Measurements from ENCODE around the gene BTBD1.
"Not testable (repeated sequence)": the region's sequence is repeated elsewhere in the genome, so short reads cannot be mapped to it uniquely, and the experiment has no call there.

The BTBD1 gene

DNA sequence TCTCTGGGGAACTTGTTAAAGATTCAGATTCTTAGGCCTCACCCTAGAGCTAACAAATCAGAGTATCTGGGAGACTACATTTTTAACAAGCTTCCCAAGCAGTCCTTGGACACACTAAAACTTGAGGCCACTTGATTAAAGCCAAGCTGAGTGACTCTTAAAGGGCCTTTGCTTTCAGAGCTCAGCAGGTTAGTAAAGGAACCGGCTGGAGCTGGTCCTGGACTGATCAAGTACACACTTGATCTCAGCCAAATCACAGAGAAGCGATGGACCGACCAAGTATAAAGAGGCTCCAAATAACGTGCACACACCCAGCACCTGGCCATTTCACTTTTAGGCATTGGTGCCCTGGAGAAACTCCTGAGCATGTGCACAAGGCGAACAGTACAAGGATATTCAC is 27.5 kb upstream of the BTBD1 start:
- DNase-seq (ENCODE audit: low read depth in 2 of 2) = no peak

DNA sequence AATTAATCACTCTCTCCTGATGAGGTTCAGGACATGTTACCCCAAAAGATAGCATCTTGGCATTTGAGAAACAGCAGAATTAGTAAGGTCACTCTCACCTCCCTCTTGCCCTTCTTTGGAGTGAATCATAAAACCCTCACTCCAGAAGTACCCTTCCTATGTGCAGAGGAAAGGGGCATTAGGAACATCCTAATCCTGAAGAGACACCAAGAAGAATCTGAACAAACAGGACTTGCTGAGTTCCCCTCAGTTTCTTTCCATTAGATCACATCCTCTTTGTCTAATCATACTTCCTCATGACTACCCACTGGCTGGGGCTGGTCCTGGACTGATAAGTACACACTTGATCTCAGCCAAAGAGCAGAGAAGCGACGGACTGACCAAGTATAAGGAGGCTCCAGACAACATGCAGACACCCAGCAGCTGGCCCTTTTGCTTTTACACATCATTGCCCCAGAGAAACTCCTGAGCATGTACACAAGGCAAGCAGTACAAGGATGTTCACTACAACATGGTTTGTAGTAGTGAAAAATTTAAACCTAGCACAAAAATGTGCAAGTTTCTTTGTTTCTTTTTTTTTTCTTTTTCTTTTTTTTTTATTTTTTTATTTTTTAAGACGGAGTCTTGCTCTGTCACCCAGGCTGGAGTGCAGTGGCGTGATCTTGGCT is 25.4 kb upstream of the BTBD1 start:
- DNase-seq (ENCODE audit: low read depth in 2 of 2) = no peak

DNA sequence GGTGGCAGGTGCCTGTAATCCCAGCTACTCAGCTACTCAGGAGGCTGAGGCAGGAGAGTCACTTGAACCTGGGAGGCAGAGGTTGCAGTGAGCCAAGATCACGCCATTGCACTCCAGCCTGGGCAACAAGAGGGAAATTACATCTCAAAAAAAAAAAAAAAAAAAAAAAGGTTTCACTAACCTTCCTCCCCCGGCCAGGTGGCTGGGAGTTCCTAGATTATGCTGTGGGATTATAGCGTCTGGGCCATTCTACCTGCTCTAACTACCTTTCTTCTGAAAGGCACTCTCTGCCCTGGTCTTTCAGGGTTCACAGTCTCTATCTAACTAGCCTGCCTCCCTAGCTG is 24.9 kb upstream of the BTBD1 start:
- not testable (repeated sequence) for DNase-seq (ENCODE audit: low read depth in 2 of 2)

DNA sequence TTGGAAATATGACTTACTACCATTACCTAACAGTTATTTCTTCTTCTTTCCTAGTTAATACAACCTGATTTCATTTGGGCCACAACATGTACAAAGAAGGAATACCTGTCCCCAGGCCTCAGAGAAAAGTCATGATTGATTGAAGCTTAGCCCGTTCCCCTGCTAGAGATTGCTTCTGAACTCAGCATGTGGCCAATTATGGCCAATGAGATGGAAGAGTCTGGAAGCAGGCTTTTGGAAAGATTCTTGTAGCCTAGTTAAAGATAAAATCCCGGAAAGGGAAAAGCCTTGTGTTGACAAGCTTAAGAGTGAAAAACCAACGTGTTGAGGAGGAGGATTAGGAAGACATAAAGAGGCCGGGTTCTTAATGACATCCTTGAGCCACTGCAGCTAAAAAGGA is 23.4 kb upstream of the BTBD1 start:
- no peak for DNase-seq (ENCODE audit: low read depth in 2 of 2)

DNA sequence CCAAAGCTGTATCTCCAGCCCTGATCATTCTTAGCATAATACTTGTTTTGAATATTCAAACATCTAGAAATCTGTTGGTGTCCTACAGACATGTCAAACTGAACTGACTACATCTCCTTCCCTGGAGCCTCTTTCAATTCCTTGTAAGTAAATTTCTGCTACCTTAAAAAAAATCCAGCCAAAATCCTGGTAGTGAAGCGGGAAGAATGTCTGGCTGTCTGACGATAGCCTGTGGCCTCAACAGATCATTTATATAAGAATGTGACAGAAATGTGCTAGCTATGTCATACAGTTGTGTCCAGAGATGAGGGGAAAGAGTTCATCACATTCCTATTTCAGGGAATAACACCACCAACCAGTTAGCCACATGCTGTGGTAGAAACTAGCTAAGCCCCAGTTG is 21.8 kb upstream of the BTBD1 start:
- no peak for DNase-seq (ENCODE audit: low read depth in 2 of 2)

DNA sequence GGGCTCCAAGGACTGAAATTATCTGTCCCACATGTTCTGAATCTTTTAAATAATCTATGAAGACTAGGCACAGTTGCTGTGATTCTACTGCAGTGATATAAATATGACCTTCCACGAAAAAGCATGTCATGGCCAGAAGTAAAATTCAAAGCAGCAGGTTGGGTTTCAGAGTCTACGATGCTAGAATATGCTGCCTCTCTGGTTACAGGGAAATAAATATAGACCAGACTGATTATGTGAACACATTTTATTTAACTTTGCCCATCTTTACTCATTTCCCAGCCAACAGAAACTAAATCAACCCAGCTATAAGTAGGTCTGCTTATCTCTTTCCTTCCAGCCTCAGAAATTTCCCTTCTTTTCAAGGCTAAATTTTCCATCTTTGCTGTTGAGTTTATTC is 20.5 kb upstream of the BTBD1 start:
- DNase-seq (ENCODE audit: low read depth in 2 of 2) = no peak

DNA sequence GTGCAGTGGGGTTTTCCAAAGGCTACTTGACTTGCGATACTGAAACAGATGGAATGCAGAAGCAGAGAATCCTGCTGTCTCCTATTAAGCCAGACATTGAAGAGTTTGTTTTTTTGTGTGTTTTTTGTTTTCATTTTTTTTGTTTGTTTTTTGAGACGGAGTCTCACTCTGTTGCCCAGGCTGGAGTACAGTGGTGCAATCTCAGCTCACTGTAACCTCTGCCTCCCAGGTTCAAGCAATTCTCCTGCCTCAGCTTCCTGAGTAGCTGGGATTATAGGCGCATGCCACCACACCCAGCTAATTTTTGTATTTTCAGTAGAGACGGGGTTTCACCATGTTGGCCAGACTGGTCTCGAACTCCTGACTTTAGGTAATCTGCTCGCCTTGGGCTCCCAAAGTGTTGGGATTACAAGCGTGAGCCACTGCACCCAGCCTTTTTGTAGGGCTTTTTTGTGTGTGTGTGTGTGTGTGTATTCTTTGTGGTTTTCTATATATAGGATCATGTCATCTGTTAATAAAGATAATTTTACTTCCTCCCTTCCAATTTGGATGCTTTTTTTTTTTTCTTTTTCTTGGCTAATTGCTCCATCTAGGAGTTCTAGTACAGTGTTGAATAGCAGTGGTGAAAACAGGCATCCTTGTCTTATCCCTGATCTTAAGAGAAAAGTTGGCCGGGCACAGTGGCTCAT is 19.0 kb upstream of the BTBD1 start:
- DNase-seq (ENCODE audit: low read depth in 2 of 2) = not testable (repeated sequence)

DNA sequence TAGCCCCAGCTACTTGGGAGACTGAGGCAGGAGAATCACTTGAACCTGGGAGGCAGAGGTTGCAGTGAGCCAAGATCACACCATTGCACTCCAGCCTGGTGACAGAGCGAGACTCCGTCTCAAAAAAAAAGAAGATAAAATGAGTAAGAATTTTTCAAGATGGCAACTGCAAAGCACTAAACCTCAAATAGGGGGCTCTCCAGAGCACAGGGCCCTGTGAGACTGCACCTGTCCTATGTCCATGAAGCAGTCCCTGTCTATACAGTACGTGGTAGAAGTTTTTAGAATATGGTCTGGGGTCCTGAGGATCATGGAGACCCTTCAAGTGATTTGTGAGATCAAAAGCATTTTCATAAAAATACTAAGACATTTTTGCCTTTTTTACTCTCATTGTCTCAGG is 18.4 kb upstream of the BTBD1 start:
- DNase-seq (ENCODE audit: low read depth in 2 of 2) = not testable (repeated sequence)

DNA sequence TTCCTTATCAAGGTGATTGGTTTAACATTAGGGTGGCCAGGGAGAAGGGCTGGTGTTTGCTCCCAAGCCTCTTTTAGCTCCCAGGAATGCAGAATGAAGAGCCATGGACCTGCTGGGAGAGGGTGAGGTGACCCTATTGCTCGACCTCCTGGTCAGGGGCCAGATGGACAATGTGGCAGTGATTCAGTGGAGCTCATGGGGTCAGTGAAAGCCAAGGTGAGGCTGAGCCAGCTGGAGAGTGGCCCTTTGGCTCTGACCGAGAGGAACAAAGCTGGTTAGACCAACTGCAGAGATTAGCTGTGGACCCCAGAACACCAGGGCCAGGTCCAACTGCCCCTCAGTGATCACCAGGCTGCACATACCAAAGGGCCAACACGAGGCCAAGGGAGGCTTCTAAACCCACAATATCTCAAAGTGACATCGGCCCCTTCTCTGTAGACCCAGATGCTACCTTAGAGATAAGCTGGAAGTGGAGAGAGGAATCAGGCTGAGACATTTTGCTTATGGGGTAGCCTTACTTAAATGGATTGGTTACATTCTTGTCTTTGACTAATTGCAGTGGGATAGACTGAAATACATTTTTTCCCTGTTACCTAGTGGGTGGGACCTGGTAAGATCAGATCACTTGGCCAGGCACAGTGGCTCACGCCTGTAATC is 15.8 kb upstream of the BTBD1 start:
- DNase-seq (ENCODE audit: low read depth in 2 of 2) = no peak

DNA sequence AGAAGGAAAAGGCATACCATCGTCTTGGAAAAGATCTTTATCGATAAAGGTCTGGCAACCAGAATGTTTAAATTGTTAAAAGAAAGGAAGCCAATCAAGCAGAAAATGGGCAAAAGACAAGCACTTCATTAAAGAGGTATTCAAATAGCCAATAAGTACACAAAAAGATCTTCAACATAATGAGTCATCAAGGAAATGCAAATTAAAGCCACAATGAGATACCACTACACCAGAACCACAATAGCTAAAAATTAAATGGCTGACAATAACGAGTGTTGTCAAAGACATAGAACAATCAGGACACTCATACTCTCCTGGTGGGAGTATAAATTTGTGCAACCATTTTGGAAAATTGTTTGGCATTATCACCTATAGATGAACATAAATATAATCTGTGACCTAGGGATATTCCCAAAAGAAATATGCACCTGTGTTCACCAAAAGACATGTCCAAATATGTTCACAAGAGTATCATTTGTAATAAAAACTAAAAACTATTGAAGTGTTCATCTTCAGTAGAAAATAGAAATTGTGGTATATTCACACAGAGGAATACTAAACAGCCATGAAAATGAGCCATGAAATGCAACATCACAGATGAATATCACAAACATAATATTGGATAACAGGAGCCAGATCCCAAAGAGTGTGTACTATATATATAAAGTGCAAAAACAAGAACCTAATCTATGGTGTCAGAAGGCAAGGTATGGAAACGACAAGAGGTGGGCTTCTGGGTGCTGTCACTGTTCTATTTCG is 14.4 kb upstream of the BTBD1 start:
- DNase-seq (ENCODE audit: low read depth in 2 of 2) = no peak

DNA sequence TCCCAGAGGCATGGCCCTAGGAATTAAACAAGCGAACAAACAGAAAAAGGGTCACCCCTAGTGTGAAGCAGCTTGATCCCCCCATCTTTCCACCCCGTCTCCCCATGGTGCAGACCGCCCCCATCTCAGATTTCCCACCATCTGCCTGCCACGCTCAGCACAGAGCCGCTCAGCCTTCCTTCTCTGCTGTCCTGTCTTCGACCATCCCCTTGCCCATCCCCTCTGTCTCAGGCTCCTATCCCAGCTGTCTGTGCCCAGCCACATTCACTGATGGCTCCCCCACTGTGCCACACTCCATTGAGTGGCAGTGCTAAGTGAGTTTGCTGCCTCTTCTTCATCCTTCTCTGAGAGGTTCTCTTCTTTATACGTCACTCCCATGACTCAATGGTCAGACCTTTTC is 11.7 kb upstream of the BTBD1 start:
- no peak for DNase-seq (ENCODE audit: low read depth in 2 of 2)

DNA sequence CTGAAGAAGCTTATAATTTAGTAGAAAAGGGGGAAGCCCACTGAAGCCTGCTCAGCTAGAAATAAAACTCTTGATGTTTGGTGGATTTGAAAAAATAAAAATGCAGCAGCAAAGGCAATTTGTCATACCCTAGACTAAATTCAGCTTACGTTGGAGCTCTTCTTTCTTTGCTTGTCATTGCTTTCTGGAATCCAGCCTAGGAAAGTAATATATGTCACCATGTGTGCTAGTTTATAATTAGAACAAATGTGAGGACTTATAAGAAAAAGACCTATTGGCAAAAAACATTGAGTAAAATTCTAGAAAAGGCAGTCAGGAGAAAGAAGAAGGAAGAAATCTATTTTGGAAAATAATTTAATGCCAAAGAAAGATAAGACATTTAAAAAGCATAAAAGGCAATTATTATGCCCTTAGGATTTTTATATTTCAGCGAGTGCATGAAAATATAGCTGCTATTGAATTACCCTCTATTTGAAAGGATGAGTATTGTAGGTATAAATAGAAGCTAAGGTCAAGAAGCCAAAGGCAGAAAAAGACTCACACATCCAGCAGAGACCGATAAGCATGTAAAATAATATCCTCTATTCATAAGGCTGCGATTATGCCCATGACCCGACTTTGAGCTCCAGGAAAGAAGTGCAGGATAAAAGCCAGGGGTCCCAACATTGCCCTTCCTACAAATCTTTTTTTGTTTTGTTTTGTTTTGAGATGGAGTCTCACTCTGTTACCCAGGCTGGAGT is 10.6 kb upstream of the BTBD1 start:
- no peak for DNase-seq (ENCODE audit: low read depth in 2 of 2)

DNA sequence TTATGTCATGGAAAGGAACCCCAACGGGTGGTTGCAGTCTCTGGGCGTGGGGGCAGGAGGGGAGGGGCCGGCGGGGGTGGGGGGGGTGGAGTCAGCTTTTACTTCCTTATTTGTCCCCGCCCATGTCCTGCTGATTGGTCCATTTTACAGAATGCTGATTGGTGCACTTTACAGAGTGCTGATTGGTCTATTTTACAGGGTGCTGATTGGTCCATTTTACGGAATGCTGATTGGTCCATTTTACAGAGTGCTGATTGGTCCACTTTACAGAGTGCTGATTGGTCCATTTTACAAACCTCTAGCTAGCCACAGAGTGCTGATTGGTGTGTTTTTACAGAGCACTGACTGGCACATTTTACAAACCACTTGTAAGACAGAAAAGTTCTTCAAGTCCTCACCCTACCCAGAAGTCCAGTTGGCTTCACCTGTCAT is 2.2 kb upstream of the BTBD1 start:
- DNase-seq (ENCODE audit: low read depth in 2 of 2) = not testable (repeated sequence)

DNA sequence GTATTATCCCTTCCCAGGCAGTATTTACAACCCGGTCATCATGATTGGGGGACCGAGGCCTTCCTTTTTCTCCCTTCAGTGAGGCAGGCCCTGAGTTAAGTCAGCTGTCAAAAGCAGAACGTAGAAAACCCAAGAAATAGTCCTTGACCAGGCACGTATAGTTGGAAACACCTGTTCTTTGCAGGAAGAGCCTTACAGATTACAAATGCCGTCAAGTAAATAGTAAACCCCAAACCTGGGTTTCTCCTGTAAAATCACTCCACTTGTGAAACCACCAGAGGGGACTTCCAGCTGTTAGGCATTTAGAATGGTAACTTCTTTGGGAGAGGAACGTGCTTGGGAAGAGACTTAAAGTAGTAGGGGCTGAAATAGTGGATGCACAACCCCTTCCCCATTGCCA is 1.0 kb upstream of the BTBD1 start:
- DNase-seq (ENCODE audit: low read depth in 2 of 2) = no peak

DNA sequence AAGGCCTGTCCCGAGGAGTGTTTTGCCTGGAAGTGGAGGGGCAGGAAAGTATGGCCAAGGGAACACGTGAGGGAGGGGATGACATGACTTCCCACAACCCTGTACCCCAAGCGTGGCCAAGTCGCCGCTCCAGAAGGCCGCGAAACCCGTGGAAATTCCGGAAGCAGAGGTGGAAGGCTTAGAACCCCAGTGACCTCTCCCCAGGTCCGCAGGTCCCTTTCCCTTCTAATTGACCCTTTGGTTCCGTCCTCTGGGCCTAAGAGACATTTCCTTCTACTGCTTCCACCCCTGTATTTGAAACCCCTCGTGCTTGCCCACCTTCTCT is 548 bp upstream of the BTBD1 start:
- no peak for DNase-seq (ENCODE audit: low read depth in 2 of 2)

DNA sequence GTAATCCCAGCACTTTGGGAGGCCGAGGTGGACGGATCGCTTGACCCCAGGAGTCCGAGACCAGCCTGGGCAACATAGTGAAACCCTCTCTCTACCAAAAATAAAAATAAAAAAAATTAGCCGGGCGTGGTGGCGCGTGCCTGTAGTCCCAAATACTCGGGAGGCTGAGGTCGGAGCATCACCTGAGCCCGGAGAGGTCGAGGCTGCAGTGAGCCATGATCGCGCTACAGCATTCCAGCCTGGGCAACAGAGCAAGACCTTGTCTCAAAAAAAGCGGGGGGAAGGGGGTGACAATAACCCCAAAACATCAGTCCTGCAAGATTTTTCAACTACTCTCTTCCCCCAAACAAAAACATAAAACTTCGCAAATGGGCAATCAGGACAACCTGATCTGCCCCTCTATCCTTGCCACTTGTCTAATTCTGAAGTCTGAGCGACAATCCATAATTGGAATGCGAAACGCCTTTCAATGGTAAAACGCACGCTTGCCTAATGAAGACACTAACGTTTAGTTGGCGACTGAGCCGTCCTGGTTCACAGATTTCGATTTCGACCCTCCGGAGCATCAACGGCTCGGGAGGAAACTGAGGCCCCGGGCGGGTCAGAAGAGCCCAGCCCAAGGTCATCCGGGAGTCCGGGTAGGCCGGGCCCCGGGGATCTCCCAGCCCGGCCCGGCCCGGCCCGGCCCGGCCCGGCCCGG is 868 bp downstream of the BTBD1 start:
- DNase-seq (ENCODE audit: low read depth in 2 of 2) = no peak

DNA sequence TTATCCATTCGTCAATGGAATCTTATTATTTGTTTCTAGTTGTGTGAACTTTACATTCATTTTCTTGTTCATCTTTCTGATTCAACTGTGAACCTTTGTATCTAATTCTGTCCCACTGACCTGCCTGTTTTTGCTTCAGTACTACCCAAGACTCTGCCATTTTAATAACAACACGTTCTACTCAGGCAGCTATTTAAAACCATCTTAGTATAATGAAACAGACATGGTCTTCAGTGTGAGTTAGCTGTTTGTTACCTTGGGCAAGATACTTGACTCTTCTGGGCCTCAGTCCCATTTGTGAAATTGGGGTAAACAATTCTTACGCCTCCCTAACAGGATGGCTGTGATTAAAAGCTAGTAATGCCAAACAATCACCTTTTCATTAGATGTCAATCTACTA is 1.6 kb downstream of the BTBD1 start:
- no peak for DNase-seq (ENCODE audit: low read depth in 2 of 2)

DNA sequence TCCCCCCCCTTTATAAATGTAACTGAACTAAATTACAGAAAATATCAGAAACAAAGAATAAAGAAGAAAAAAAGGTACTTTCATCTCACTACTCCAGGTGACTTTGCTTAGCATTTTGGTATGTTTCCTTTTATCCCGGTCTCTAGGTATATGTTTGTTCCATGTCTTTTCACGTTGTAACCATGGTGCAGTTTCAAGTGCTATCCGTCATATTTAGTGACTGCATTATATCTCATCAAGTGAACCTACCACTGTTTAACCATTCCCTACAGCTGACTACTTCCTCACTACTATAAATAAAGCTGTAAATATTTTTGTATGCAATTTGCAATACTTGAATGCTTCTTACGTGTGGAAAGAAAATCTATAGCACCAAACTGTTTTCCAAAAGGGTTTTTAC is 2.2 kb downstream of the BTBD1 start:
- DNase-seq (ENCODE audit: low read depth in 2 of 2) = no peak

DNA sequence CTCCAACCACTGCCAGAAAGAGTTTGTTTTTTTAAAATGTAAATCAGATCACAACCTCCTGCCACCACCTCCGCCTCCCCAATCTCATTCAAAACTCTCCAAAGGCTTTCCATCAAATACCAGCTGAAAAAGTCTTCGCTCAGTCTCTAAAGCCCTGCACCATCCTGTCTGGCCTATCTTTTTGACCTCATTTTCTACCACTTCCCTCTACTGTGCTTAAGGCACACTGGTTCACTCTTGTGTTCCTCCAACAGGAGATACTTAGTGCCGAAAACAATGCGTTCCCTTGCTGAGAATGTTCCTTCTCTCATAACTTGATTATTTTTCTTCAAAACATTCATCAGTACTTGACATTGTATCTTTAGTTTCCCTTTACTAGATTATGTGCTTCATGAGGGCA is 3.5 kb downstream of the BTBD1 start:
- DNase-seq (ENCODE audit: low read depth in 2 of 2) = no peak

DNA sequence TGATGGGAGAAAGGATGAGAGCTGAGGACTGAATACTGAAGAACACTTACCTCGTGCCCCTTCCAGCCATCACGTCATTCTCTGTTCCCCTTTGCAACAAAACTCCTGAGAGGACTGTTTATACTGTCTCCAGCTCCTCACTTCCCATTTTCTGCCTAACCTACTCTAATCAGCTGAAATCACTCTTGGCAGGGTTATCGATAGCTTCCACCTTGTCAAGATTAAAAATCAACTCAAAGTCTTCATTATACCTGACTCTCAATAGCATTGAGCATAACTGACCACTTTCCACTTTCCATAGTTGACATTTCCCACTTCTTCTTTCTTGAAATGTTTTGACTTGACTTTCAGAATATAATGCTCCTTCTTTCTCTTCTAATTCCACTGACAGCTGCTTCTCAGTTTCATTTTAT is 4.3 kb downstream of the BTBD1 start:
- DNase-seq (ENCODE audit: low read depth in 2 of 2) = no peak

DNA sequence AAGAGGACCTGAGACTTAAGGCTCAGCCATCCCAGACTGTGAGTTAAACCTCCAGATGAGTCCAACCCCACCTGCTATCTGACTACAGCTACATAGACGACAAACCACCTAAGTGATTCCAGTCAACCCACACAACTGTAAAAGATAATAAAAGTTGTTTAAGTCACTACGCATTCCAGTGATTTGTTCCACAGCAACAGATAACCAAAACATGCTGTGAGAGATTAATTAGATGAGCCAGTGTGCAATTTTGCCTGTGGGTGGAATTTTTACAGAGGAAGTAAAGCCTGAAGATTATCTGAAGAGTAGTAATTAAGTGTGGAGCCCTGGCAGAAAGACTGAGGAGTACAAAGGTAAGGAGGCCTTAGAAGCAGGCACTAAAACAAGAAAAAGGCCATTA is 5.4 kb downstream of the BTBD1 start:
- DNase-seq (ENCODE audit: low read depth in 2 of 2) = peak in 1 of 2 experiments; percentile 24
